GM21381 (cell line): ENCODE data around the gene SLC36A4.
"Not testable (repeated sequence)": the region's sequence is repeated elsewhere in the genome, so short reads cannot be mapped to it uniquely, and the experiment has no call there.

ENCODE experiments used
- ATAC-seq: cut with Tn5 transposase; IDR thresholded peaks from one replicate; pipeline ENCODE4 v1.9.1; 2021; ENCODE audit warnings: mild to moderate bottlenecking, moderate library complexity; ENCODE audit not compliant: unreplicated experiment

Gene SLC36A4

GRCh38 chr11:93194673-93195291 is 3.0 kb downstream of the SLC36A4 start:
- no peak for ATAC-seq

- ATAC-seq, result no peak
Observed at GRCh38 chr11:93193731-93194130, 4.1 kb downstream of the SLC36A4 start.

DNA sequence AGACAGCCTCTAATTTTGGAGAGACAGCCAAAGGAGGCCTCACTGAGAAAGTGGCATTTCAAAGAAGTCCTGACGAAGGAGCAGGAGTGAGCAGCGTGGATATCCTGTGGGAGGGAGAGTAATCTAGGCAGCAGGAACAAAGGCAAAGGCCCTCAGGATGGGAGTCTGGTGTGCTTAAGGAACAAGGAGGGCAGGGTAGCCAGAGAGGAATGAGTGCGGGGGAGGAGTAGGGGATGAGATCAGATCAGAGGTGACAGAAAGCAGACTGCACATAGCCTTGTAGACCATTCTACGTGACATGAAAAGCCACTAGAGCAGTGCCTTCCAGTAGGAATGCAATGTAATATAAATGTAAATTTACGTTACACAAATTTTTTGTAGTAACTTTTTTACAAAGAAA is 5.6 kb downstream of the SLC36A4 start:
- ATAC-seq, result no peak

DNA sequence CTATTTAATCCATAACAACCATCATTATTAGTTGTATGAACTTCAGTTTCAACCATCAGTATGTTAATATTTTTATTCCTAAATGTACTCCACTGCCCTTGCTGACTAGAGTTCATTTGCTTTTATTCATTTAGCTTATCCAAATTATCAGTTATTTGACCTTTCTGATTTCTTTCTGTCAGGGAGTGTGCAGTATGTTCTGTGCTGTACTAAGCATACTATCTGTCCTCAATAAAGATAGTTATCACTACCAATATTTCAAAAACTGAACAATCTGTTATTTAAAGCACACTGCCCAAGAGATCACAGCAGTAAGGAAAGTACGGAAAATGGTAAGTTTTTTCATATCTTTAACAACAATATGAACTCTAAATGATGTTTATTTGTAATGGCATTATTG is 8.3 kb downstream of the SLC36A4 start:
- ATAC-seq, result no peak

DNA sequence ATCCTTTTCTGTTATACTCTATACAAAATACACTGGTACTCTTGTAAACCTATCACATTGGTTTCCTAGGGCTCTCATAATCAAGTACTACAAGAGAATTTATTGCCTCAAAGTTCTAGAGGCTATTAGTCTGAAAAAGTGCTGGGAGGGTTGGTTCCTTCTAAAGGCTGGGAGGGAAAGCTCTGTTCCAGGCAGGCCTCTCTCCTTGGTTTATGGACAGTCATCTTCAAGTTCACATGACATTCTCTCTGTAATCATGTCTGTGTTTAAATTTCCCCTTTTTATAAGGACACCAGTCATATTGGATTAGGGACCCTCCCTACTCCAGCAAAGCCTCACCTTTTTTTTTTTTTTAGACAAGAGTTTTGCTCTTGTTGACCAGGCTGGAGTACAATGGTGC is 9.1 kb downstream of the SLC36A4 start:
- no peak for ATAC-seq

GRCh38 chr11:93187290-93187689 is 10.5 kb downstream of the SLC36A4 start:
- no peak for ATAC-seq

- ATAC-seq, result not testable (repeated sequence)
Observed at GRCh38 chr11:93177891-93178290, 19.9 kb downstream of the SLC36A4 start.

GRCh38 chr11:93169950-93170561 is 27.7 kb downstream of the SLC36A4 start:
- no peak for ATAC-seq

GRCh38 chr11:93169143-93169542 is 28.6 kb downstream of the SLC36A4 start:
- no peak for ATAC-seq

- peak; percentile 48 for ATAC-seq
Observed at GRCh38 chr11:93166862-93167261, 30.9 kb downstream of the SLC36A4 start.

DNA sequence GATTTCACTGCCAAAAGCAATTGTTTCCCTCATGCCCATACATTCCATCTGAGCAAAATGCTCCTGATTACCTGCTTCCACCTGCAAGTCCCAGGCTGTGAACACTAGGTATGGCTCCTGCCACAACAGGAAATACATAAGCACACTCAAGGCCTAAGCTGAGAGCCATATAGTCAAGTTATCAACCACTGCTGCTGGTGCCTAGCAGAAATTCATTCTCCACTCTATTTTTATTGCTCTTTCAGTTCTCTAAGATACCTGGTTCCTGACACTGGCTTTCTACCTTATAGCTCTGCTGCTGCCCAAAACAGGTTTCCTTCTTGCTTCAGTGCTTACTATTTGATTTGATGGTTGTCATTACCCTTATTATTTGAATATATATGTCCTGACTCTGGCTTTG is 31.6 kb downstream of the SLC36A4 start:
- peak; percentile 25 for ATAC-seq

GRCh38 chr11:93160808-93161207 is 37.0 kb downstream of the SLC36A4 start:
- ATAC-seq, result no peak

GRCh38 chr11:93160156-93160555 is 37.6 kb downstream of the SLC36A4 start:
- no peak for ATAC-seq

DNA sequence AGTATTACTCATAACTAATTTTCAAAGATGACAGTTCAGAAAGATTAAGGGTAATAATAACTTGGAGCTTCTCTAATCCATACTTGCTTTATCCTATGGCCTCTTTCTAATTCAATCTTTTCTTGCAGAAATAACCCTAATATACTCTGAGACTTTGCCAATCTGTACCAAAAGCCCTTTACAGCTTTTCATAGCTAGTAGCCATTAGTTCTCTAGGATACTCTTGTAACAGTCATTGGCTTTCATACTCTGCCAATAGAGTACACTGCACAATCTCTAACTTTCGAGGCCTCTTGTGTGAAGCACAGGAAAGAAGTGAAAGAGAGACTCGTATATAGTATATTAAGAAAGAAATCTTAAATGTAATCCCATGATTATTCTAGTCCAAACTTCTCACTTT is 38.1 kb downstream of the SLC36A4 start:
- ATAC-seq, result no peak

- ATAC-seq, result no peak
Observed at GRCh38 chr11:93155738-93156137, 42.1 kb downstream of the SLC36A4 start.

- ATAC-seq, result no peak
Observed at GRCh38 chr11:93145390-93145915, 52.3 kb downstream of the SLC36A4 start.

DNA sequence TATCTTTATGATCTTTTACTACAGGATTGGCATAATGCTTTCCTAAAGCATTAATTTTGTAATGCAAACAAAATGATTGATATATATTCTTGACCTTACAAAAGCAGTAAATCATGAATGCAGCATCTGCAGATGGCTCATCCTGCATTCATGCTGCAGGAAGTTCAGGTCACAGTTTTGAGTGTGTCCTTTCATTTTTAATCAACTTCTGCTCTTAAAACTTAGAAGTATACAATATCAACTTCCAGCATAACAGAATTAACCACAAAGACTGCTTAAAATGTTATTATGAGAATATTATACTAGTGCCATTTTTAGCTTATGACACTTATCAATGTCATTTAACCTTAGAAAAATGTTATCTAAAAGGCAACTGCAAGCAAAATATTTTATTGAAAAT is 54.0 kb downstream of the SLC36A4 start:
- no peak for ATAC-seq

DNA sequence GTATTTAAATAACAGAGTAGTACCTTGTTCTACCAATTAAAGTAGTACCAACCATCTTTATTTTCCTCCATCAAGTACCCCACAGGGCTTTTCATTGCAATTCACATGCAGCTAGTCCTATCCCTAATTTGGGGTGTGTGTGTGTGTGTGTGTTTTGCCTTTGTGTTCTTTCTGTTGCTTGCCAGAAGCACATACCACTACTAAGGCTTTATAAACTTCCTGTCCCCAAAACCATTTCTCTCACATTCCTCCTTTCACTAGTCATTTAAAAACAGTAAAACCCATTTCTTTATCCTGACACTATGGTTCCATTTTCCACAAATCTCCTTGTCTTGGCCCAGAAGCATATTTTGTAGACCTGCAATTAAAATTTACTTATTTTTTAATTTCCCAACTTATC is 54.6 kb downstream of the SLC36A4 start:
- no peak for ATAC-seq

DNA sequence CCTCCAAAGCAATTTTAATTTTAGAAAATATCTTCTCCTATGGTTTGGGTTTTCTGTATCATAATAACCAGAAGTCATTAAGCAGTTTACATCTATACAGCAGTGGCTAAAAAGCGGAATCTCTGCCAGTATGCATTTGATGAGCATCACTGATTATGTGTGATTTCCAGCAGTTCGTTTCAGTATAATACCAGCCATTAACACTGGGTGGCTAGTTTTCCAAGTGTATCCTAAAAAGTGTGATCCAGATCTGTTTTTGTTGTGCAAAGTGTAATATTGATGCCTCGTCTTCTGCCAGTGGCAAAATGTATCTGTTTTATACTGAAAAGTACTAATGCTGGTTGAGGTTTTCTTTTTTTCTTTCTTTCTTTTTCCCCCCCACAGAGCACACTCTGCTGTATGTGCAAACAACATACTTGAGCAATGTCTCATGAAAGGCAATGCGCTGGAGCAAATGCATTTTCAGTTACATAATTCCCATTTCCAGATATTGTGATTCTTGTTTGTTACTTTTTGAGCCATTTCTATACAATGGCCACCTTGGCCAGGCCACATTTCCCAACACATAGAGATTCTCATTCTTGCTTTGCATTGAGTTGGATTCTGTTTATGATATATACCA is 64.2 kb downstream of the SLC36A4 start:
- ATAC-seq, result no peak

DNA sequence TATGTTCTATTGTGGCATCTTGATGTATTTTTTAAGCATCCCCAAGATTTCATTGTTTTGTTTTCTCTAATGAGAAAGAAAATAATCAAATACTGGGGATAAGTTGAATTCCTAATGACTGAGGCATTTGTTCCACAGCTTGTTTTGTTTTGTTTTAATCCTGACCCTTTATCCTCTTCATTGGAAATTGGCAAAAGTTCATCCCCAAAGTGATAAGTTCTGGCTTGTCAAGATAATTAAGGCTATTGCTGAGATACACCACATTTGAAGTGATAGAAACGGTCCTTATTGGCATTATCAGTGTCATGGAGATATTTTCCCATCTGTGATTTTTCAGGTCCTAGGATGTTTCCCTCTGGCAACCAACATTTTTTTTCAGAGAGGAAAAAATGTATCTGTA is 65.0 kb downstream of the SLC36A4 start:
- no peak for ATAC-seq

DNA sequence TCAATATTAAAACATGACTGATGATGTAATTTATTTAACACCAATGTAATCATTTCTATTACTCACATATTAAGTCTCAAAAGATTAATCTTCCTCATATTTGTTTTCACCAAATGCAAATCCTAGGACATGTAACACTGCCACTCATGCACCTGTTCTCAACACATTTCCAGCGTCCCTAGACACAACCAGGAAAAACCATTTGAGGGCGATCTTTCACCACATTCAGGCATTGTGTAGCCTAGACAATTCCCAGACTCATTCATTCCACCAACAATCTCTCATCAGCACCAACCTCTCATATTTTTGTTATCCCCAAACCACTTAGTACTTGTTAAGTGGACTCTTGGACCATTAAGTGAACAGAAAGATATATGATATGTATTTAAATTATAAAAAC is 66.1 kb downstream of the SLC36A4 start:
- ATAC-seq, result no peak

DNA sequence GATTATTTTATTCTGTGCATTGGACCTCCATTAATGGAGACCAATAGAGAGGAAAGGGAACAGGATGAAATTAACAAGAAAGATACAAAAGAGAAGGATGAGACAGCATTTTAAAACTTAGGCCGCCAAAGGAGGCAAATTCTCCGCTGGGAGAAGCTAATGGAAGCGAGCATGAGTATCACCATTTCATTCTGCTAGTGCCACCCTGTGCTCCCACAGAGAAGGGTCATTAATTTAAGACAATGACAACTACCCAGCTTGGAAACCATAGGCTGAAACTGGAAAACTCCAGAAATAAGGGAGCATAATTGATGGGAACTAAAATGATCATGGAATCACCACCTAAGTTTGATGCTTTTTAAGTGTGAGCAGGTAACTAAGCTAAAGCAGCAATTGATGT is 69.2 kb downstream of the SLC36A4 start:
- ATAC-seq, result no peak
